ENCODE data around the gene ITSN2. TPM values are rescaled to one million over a fixed set of nuclear protein-coding genes. Genes with fewer than 3 reads are reported as not detected.
A peak's percentile ranks its signal among the peaks of the same experiment; 100 is the strongest.

Gene ITSN2
- total RNA-seq, 6 experiments from 2014 or later = 22.6 to 34.1 (median 28.9) TPM

DNA sequence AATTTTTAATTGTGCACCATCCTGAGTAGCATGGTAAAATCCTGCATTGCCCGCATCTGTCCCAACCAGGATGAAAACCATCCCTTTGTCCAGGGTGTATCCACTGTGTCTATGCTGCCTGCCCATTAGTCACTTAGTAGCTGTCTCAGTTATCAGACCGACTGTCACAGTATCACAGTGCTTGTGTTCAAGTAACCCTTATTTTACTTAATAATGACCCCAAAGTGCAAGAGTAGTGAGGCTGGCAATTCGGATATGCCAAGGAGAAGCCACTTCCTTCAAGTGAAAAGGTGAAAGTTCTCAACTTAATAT lies 8.8 kb downstream of the ITSN2 start:
- intact Hi-C loops (cut with DNase I) = no loop called here
- WGBS (ENCODE audit: insufficient coverage, low coverage, low lambda C conversion rate, missing lambda C conversion rate) = 55% methylated on average over 3 of the region's 3 CpGs
- no peak for DNase-seq
- no peak overlapping the region for H3K4me3 ChIP-seq
- H3K4me1 ChIP-seq = no peaks in the 10 kb centered on the region
- H3K27ac ChIP-seq = no peak overlapping the region
- H3K27me3 ChIP-seq = no peaks in the 10 kb centered on the region
- TF ChIP-seq POLR2A (IDR thresholded peaks at IDR 0.05) = no peak
- TF ChIP-seq, protein P1, sequence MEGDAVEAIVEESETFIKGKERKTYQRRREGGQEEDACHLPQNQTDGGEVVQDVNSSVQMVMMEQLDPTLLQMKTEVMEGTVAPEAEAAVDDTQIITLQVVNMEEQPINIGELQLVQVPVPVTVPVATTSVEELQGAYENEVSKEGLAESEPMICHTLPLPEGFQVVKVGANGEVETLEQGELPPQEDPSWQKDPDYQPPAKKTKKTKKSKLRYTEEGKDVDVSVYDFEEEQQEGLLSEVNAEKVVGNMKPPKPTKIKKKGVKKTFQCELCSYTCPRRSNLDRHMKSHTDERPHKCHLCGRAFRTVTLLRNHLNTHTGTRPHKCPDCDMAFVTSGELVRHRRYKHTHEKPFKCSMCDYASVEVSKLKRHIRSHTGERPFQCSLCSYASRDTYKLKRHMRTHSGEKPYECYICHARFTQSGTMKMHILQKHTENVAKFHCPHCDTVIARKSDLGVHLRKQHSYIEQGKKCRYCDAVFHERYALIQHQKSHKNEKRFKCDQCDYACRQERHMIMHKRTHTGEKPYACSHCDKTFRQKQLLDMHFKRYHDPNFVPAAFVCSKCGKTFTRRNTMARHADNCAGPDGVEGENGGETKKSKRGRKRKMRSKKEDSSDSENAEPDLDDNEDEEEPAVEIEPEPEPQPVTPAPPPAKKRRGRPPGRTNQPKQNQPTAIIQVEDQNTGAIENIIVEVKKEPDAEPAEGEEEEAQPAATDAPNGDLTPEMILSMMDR (IDR thresholded peaks at IDR 0.05) = no peak
- H3K36me3 ChIP-seq = no peaks in the 10 kb centered on the region
- ATAC-seq = no peak
- H3K9me3 ChIP-seq = no peaks in the 10 kb centered on the region

DNA sequence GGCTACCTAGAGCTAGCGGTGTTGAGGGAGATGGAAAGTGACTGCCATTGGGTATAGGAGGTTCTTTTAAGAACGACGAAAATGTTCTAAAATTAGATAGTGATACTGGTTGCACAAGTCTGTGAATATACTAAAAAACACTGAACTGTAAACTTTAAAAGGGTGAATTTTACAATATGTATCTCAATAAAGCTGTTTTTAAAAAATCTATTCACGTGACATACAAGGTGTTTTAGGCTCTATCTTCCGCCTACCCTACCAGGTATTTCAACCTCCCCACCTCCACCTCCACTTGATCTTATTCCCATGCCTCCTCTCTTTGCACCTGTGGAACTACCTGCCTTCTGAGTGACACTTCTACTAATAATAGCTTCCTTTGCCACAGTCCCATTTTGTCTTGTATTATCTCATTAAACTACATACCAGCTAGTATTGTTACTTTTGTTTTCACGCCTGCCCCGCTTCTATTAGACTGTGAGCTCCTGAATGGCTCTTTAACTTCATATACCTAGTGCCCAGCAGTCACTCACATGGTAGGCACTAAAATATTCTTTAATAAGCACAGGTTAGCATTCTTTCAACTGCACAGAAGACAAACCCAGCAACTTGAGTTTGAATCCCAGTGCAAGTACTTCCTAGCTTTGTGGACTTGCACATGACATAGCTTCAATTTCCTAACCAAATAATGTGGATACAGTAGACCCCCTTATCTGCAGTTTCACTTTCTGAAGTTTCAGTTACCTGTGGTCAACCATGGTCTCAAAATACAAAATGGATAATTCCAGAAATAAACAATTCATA lies 9.3 kb downstream of the ITSN2 start:
- H3K27me3 ChIP-seq = no peaks in the 10 kb centered on the region
- WGBS (ENCODE audit: insufficient coverage, low coverage, low lambda C conversion rate, missing lambda C conversion rate) = 72% methylated on average over 4 of the region's 7 CpGs
- H3K36me3 ChIP-seq = no peaks in the 10 kb centered on the region
- no peak overlapping the region for H3K27ac ChIP-seq
- no peaks in the 10 kb centered on the region for H3K4me1 ChIP-seq
- TF ChIP-seq POLR2A (IDR thresholded peaks at IDR 0.05) = no peak
- TF ChIP-seq, protein P1 (IDR thresholded peaks at IDR 0.05) = no peak
- DNase-seq = no peak
- H3K4me3 ChIP-seq = no peak overlapping the region
- no peaks in the 10 kb centered on the region for H3K9me3 ChIP-seq
- intact Hi-C loops (cut with DNase I) = no loop called here
- ATAC-seq = no peak

DNA sequence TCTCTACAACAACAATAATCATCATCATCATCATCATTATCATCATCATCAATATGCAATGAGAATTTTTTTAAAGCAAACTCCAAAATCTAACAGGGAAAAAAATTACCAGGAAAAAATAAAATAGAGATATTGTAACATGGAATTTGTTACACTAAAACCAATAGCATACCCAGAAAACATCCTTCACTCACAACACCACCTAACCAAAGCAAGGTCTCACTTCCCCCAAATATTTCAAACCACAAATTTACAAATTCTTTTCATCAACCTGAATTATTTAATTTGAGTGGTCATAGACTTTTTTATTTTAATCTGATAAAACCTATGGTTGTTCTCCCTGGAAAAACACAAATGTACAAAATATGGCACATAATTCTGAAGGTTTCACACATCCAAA lies 11.2 kb downstream of the ITSN2 start:
- no peak for TF ChIP-seq POLR2A (IDR thresholded peaks at IDR 0.05)
- TF ChIP-seq, protein P1 (IDR thresholded peaks at IDR 0.05) = no peak
- H3K4me3 ChIP-seq = no peak overlapping the region
- no peaks in the 10 kb centered on the region for H3K27me3 ChIP-seq
- no peaks in the 10 kb centered on the region for H3K9me3 ChIP-seq
- no peak overlapping the region for H3K27ac ChIP-seq
- DNase-seq (no peak), ATAC-seq (no peak)
- no peaks in the 10 kb centered on the region for H3K4me1 ChIP-seq
- no peaks in the 10 kb centered on the region for H3K36me3 ChIP-seq
- intact Hi-C loops (cut with DNase I) = no loop called here

DNA sequence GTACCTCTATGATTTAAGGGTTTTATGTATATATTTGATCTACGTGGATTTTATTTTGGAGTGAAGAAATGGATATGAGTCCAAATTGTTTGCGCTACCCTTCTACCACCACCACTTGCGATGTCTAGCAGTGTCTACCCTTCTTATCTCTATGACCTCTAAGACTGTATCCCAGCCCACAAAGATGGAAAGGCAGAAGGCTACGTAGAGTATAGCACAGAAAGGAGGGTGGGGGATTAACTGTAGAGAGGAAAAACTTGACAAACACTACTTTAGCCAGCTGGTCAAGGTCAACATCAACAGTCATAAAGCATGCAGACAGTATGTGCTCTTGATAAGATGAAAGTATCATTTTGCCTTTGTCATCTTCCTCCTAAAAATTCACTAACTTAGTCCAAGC lies 14.4 kb downstream of the ITSN2 start:
- TF ChIP-seq POLR2A (IDR thresholded peaks at IDR 0.05) = no peak
- TF ChIP-seq, protein P1 (IDR thresholded peaks at IDR 0.05) = no peak

More for the DNA sequence above, 14.4 kb downstream of the ITSN2 start:
- Histone ChIP-seq H3K4me3 (no peak overlapping the region), H3K36me3 (no peaks in the 10 kb centered on the region), H3K27ac (no peak overlapping the region), H3K27me3 (no peaks in the 10 kb centered on the region), H3K4me1 (peaks cover 0 to 6% (median 0%) of the 10 kb centered on the region in 4 donors), H3K9me3 (no peaks in the 10 kb centered on the region)
- no peak for DNase-seq
- peak in 1 of 4 donors; percentile 25 for ATAC-seq
- WGBS (ENCODE audit: insufficient coverage, low coverage, low lambda C conversion rate, missing lambda C conversion rate) = 96% methylated on average over 4 of the region's 4 CpGs
- intact Hi-C loops (cut with DNase I) = no loop called here

Measured in right lobe of liver (tissue), 6 donors.